Liver (tissue), 9 donors: ENCODE results near the gene DZIP1L. TPM values are rescaled to one million over a fixed set of nuclear protein-coding genes. Genes with fewer than 3 reads are reported as not detected.

ENCODE experiments used
- DNase-seq: peaks from one replicate; pipeline ENCODE4 v3.0.0-alpha.2; 2017; ENCODE audit warnings: low spot score
- H3K27ac ChIP-seq, 2 donors: one replicate each; pipeline ENCODE4 v1.7.0; 2013; ENCODE audit warnings: inconsistent platforms in 2 of 2, low read length in 2 of 2, control low read depth in 1 of 2, low read depth in 1 of 2, mild to moderate bottlenecking in 1 of 2
- H3K27me3 ChIP-seq, 4 donors: one replicate each; pipeline versions ENCODE4 v1.6.1 to v1.7.0; 2013; ENCODE audit warnings: low read length in 3 of 4, inconsistent platforms in 1 of 4, mild to moderate bottlenecking in 1 of 4, moderate library complexity in 1 of 4; ENCODE audit not compliant: control insufficient read depth in 4 of 4, insufficient read depth in 4 of 4
- H3K36me3 ChIP-seq, 4 donors: one replicate each; pipeline versions ENCODE4 v1.6.1 to v1.7.0; 2013; ENCODE audit warnings: low read length in 3 of 4, mild to moderate bottlenecking in 3 of 4, low read depth in 1 of 4, moderate library complexity in 1 of 4; ENCODE audit not compliant: control insufficient read depth in 4 of 4, insufficient read depth in 3 of 4
- H3K4me1 ChIP-seq, 4 donors: one replicate each; pipeline versions ENCODE4 v1.6.1 to v1.7.0; 2013; ENCODE audit warnings: low read length in 3 of 4, mild to moderate bottlenecking in 3 of 4, moderate library complexity in 1 of 4; ENCODE audit not compliant: control insufficient read depth in 4 of 4, insufficient read depth in 4 of 4
- H3K4me3 ChIP-seq, 3 donors: one replicate each; pipeline versions ENCODE4 v1.6.1 to v1.7.0; 2013; ENCODE audit warnings: low read length in 3 of 3, control low read depth in 1 of 3, low read depth in 1 of 3, mild to moderate bottlenecking in 1 of 3
- H3K9ac ChIP-seq, 2 donors: one replicate each; pipeline ENCODE4 v1.7.0; 2013; ENCODE audit warnings: low read length in 2 of 2, mild to moderate bottlenecking in 2 of 2, moderate library complexity in 2 of 2, control low read depth in 1 of 2, low read depth in 1 of 2
- H3K9me3 ChIP-seq, 4 donors: one replicate each; pipeline versions ENCODE4 v1.6.1 to v1.7.0; 2013; ENCODE audit warnings: low read length in 3 of 4; ENCODE audit not compliant: control insufficient read depth in 4 of 4
- ATF3 ChIP-seq: IDR thresholded peaks from 2 replicates; pipeline ENCODE4 v1.6.1; 2016; ENCODE audit warnings: antibody characterized with exemption
- CTCF ChIP-seq: fragments of 150-350 bp; IDR thresholded peaks from 2 replicates; pipeline ENCODE4 v1.5.1; 2017; ENCODE audit warnings: improper control_type of control experiment, low read depth, low read length; ENCODE audit not compliant: missing input control
- FOXA1 ChIP-seq: IDR thresholded peaks from 2 replicates; pipeline ENCODE4 v1.6.1; 2016; ENCODE audit warnings: antibody characterized with exemption
- HNF4A ChIP-seq, 2 donors: conservative IDR thresholded peaks; 2 replicates each; pipeline ENCODE4 v1.6.1; 2016; ENCODE audit warnings: antibody characterized with exemption in 2 of 2, mild to moderate bottlenecking in 2 of 2
- HNF4G ChIP-seq: IDR thresholded peaks from 2 replicates; pipeline ENCODE4 v1.6.1; 2016; ENCODE audit warnings: antibody characterized with exemption
- NR2F2 ChIP-seq: IDR thresholded peaks from 2 replicates; pipeline ENCODE4 v1.6.1; 2016; ENCODE audit warnings: antibody characterized with exemption
- REST ChIP-seq: IDR thresholded peaks from 2 replicates; pipeline ENCODE4 v1.6.1; 2016; ENCODE audit warnings: antibody characterized with exemption, mild to moderate bottlenecking
- TAF1 ChIP-seq: conservative IDR thresholded peaks from 2 replicates; pipeline ENCODE4 v1.6.1; 2016; ENCODE audit warnings: antibody characterized with exemption, mild to moderate bottlenecking
- WGBS: extraction: QIAGEN DNeasy Blood & Tissue Kit; methylation state at CpG from one replicate; pipeline ENCODE4 v1.1.7; 2013; 5-methylcytosine and 5-hydroxymethylcytosine counted together
- polyA plus RNA-seq, 2 donors: library from polyadenylated mRNA; stranded (reverse) in 1 of 2; unstranded in 1 of 2; fragments of 200-250 nt in 1 of 2; fragments of >200 nt in 1 of 2; fragmentation: Nextera tagmentation in 1 of 2; extraction: Ambion mirVana in 1 of 2; gene quantifications; one replicate each; pipeline versions ENCODE4 v1.2.1 to v1.2.3, GENCODE V29; 2013 to 2015
- total RNA-seq, 2 donors: library from RNA; depleted of rRNA; stranded (reverse); fragments of >200 nt; gene quantifications; one replicate each; pipeline ENCODE4 v1.2.3, GENCODE V29; 2014
- TF ChIP-seq, protein P1 (sequence below): IDR thresholded peaks from 2 replicates; pipeline ENCODE4 v1.6.1; 2016; ENCODE audit warnings: antibody characterized with exemption
- donor health status: healthy.
- donor health status: healthy.
- donor health status: healthy.
- donor health status: healthy.
- donor health status: healthy.

Gene DZIP1L
- total and polyA plus RNA-seq, 4 donors: 0.62 to 5.9 (median 1.3) TPM

- no peak for DNase-seq
- no peaks in the 10 kb centered on the region for H3K27me3 ChIP-seq
- H3K9me3 ChIP-seq: no peaks in the 10 kb centered on the region
- H3K9ac ChIP-seq: no peak overlapping the region
- H3K36me3 ChIP-seq: no peaks in the 10 kb centered on the region
- H3K27ac ChIP-seq: no peak overlapping the region
- H3K4me1 ChIP-seq: no peaks in the 10 kb centered on the region
- no peak for TF ChIP-seq NR2F2
- TF ChIP-seq, protein P1, sequence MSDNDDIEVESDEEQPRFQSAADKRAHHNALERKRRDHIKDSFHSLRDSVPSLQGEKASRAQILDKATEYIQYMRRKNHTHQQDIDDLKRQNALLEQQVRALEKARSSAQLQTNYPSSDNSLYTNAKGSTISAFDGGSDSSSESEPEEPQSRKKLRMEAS: no peak
- 78% methylated on average over 3 of the region's 3 CpGs for WGBS
- no peak overlapping the region for H3K4me3 ChIP-seq
Measured at GRCh38 chr3:138019281-138020069, 95.9 kb downstream of the DZIP1L start.

- no peaks in the 10 kb centered on the region for H3K9me3 ChIP-seq
- no peaks in the 10 kb centered on the region for H3K36me3 ChIP-seq
Measured at GRCh38 chr3:138016065-138016464, 99.3 kb downstream of the DZIP1L start.

More at GRCh38 chr3:138016065-138016464, 99.3 kb downstream of the DZIP1L start:
- no peak overlapping the region for H3K4me3 ChIP-seq
- 87% methylated on average over 2 of the region's 2 CpGs for whole genome bisulfite sequencing
- no peak overlapping the region for H3K27ac ChIP-seq
- H3K9ac ChIP-seq: no peak overlapping the region
- no peak for DNase-seq
- TF ChIP-seq HNF4A (conservative IDR thresholded peaks at IDR 0.05): no peak
- TF ChIP-seq ATF3: no peak
- no peak for TF ChIP-seq TAF1
- no peak for TF ChIP-seq HNF4G
- TF ChIP-seq FOXA1: no peak
- TF ChIP-seq REST: no peak
- no peak for TF ChIP-seq NR2F2
- TF ChIP-seq CTCF: no peak
- no peaks in the 10 kb centered on the region for H3K4me1 ChIP-seq
- H3K27me3 ChIP-seq: no peaks in the 10 kb centered on the region
